Spleen (tissue), 11 donors: ENCODE results near the gene SLC8B1. TPM values are rescaled to one million over a fixed set of nuclear protein-coding genes. Genes with fewer than 3 reads are reported as not detected.

ENCODE experiments used
- DNase-seq: peaks from one replicate; pipeline ENCODE4 v3.0.0-alpha.2; 2020
- H3K27ac ChIP-seq, 8 donors: fragments of 200-600 bp; sonication (generic) in 7 of 8; 1 replicate in 4 of 8; 2 replicates in 4 of 8; pipeline versions ENCODE4 v1.5.0 to v1.8.0; 2016 to 2021; ENCODE audit warnings: inconsistent platforms in 4 of 8, mild to moderate bottlenecking in 4 of 8, moderate library complexity in 1 of 8
- H3K27me3 ChIP-seq, 7 donors: fragments of 200-600 bp; sonication (generic) in 6 of 7; replicated peaks in 1 of 7; 1 replicate in 4 of 7; 2 replicates in 3 of 7; pipeline versions ENCODE4 v1.5.0 to v1.8.0; 2016 to 2021; ENCODE audit warnings: inconsistent platforms in 3 of 7, mild to moderate bottlenecking in 1 of 7
- H3K36me3 ChIP-seq, 6 donors: fragments of 200-600 bp; sonication (generic) in 5 of 6; 1 replicate in 4 of 6; 2 replicates in 2 of 6; pipeline versions ENCODE4 v1.5.0 to v1.8.0; 2016 to 2021; ENCODE audit warnings: inconsistent platforms in 2 of 6
- H3K4me1 ChIP-seq, 6 donors: fragments of 200-600 bp; sonication (generic) in 5 of 6; 1 replicate in 3 of 6; 2 replicates in 3 of 6; pipeline versions ENCODE4 v1.5.0 to v1.8.0; 2016 to 2021; ENCODE audit warnings: inconsistent platforms in 3 of 6
- H3K4me3 ChIP-seq, 8 donors: fragments of 200-600 bp; sonication (generic) in 7 of 8; 1 replicate in 4 of 8; 2 replicates in 4 of 8; pipeline versions ENCODE4 v1.5.0 to v1.8.0; 2016 to 2021; ENCODE audit warnings: inconsistent platforms in 4 of 8, mild to moderate bottlenecking in 4 of 8, moderate library complexity in 2 of 8
- H3K9me3 ChIP-seq, 8 donors: fragments of 200-600 bp; sonication (generic) in 7 of 8; 1 replicate in 4 of 8; 2 replicates in 4 of 8; pipeline versions ENCODE4 v1.5.0 to v1.8.0; 2016 to 2021; ENCODE audit warnings: inconsistent platforms in 4 of 8
- CTCF ChIP-seq, 11 experiments: fragments of 200-600 bp in 7 of 11; fragments of 450-650 bp in 4 of 11; sonication (generic) in 4 of 11; IDR thresholded peaks in 8 of 11; conservative IDR thresholded peaks in 3 of 11; 1 replicate in 7 of 11; 2 replicates in 4 of 11; pipeline versions ENCODE4 v1.4.0 to v1.8.0; 2016 to 2021; ENCODE audit warnings: antibody characterized with exemption in 11 of 11, inconsistent platforms in 4 of 11, mild to moderate bottlenecking in 1 of 11
- POLR2A ChIP-seq, 3 donors: fragments of 450-650 bp; IDR thresholded peaks; one replicate each; pipeline ENCODE4 v1.5.1; 2017; ENCODE audit warnings: antibody characterized with exemption in 3 of 3, mild to moderate bottlenecking in 1 of 3
- POLR2AphosphoS5 ChIP-seq, 3 donors: sonication (generic); formaldehyde crosslinking; IDR thresholded peaks; one replicate each; pipeline ENCODE4 v1.5.1; 2017; ENCODE audit warnings: antibody characterized with exemption in 3 of 3
- whole genome bisulfite sequencing, 5 donors: extraction: QIAGEN DNeasy Blood & Tissue Kit in 3 of 5; methylation state at CpG; one replicate each; pipeline versions ENCODE4 v1.1.5 to v1.1.7; 2013 to 2018; 5-methylcytosine and 5-hydroxymethylcytosine counted together
- intact Hi-C: fragments of 100-400 bp; cut with DNase I; formaldehyde crosslinking; loops from one replicate; pipeline ENCODE4 v1.15.0; 2023; ENCODE audit warnings: low total_unique reads
- polyA plus RNA-seq, 3 donors: library from polyadenylated mRNA; stranded (reverse); fragments of 200-250 nt; gene quantifications; one replicate each; pipeline ENCODE4 v1.2.1, GENCODE V29; 2013
- total RNA-seq, 7 donors: library from RNA; depleted of rRNA in 3 of 7; stranded (reverse); fragments of >200 nt in 3 of 7; fragmentation: NEBNext Ultra II Directional in 4 of 7; extraction: Animal tissue kit (Norgen Biotek cat#: 25700) in 4 of 7; gene quantifications; one replicate each; pipeline versions ENCODE4 v1.1.0 to v1.2.1, GENCODE V29; 2016 to 2021
- donor health status: healthy with polysubstance abuse.
- donor health status: DM: no; HTN: no; CAD: no; lungs with moderate emphysema.
- donor health status: DM: no; HTN: no; CAD: no.
- donor health status: Bipolar disorder and iron deficiency.
- donor health status: healthy.
- donor health status: DM: no; HTN: no; CAD: no.
- donor health status: DM: yes; HTN: yes; CAD: no.

SLC8B1 gene
- total and polyA plus RNA-seq, 10 donors: 15.0 to 126 (median 71.1) TPM

- DNase-seq: no peak
- H3K4me1 ChIP-seq: no peaks in the 10 kb centered on the region
- H3K27me3 ChIP-seq: no peaks in the 10 kb centered on the region
- no peak overlapping the region for H3K27ac ChIP-seq
- 77 to 95% (median 90%) methylated on average over 2 to 4 of the region's 4 CpGs for WGBS, 5 donors
- H3K4me3 ChIP-seq: no peak overlapping the region
- intact Hi-C loops: no loop called here
- H3K9me3 ChIP-seq: no peaks in the 10 kb centered on the region
- H3K36me3 ChIP-seq: peaks cover 0 to 96% (median 33%) of the 10 kb centered on the region in 6 donors
- TF ChIP-seq CTCF (IDR thresholded peaks at IDR 0.05 in 8 of 11, conservative IDR thresholded peaks at IDR 0.05 in 3 of 11): no peak
- TF ChIP-seq POLR2AphosphoS5 (IDR thresholded peaks at IDR 0.05): no peak
- no peak for TF ChIP-seq POLR2A (IDR thresholded peaks at IDR 0.05)
Measured at GRCh38 chr12:113374823-113375428, 40.0 kb upstream of the SLC8B1 start.

- no peak overlapping the region for H3K27ac ChIP-seq
- WGBS, 5 donors: 69 to 89% (median 82%) methylated on average over 3 of the region's 3 CpGs
- TF ChIP-seq POLR2AphosphoS5 (IDR thresholded peaks at IDR 0.05) (no peak), POLR2A (IDR thresholded peaks at IDR 0.05) (no peak), CTCF (IDR thresholded peaks at IDR 0.05 in 8 of 11, conservative IDR thresholded peaks at IDR 0.05 in 3 of 11) (no peak)
- DNase-seq: no peak
- intact Hi-C loops: no loop called here
- H3K9me3 ChIP-seq: no peaks in the 10 kb centered on the region
- no peaks in the 10 kb centered on the region for H3K27me3 ChIP-seq
- no peaks in the 10 kb centered on the region for H3K4me1 ChIP-seq
- peaks cover 0 to 96% (median 35%) of the 10 kb centered on the region in 6 donors for H3K36me3 ChIP-seq
- H3K4me3 ChIP-seq: no peak overlapping the region
Measured at GRCh38 chr12:113373969-113374368, 39.1 kb upstream of the SLC8B1 start.

- WGBS, 5 donors: 93 to 97% (median 95%) methylated on average over 3 of the region's 3 CpGs
- no peak for DNase-seq
- peaks cover 0 to 93% (median 33%) of the 10 kb centered on the region in 6 donors for H3K36me3 ChIP-seq
- no peaks in the 10 kb centered on the region for H3K9me3 ChIP-seq
- H3K27me3 ChIP-seq: no peaks in the 10 kb centered on the region
- H3K4me1 ChIP-seq: no peaks in the 10 kb centered on the region
- intact Hi-C loops: no loop called here
- H3K4me3 ChIP-seq: no peak overlapping the region
- H3K27ac ChIP-seq: no peak overlapping the region
- TF ChIP-seq CTCF (IDR thresholded peaks at IDR 0.05 in 8 of 11, conservative IDR thresholded peaks at IDR 0.05 in 3 of 11) (no peak), POLR2A (IDR thresholded peaks at IDR 0.05) (no peak), POLR2AphosphoS5 (IDR thresholded peaks at IDR 0.05) (no peak)
Measured at GRCh38 chr12:113373440-113373839, 38.5 kb upstream of the SLC8B1 start.

GRCh38 chr12:113372371-113372770 lies 37.5 kb upstream of the SLC8B1 start:
- peaks cover 0 to 88% (median 28%) of the 10 kb centered on the region in 6 donors for H3K36me3 ChIP-seq
- 95 to 99% (median 96%) methylated on average over 7 to 9 of the region's 9 CpGs for WGBS, 5 donors
- H3K4me3 ChIP-seq: no peak overlapping the region
- TF ChIP-seq POLR2AphosphoS5 (IDR thresholded peaks at IDR 0.05): no peak
- no peak for TF ChIP-seq POLR2A (IDR thresholded peaks at IDR 0.05)
- no peaks in the 10 kb centered on the region for H3K4me1 ChIP-seq
- no peak overlapping the region for H3K27ac ChIP-seq
- intact Hi-C loops: no loop called here
- H3K9me3 ChIP-seq: no peaks in the 10 kb centered on the region
- DNase-seq: no peak
- no peaks in the 10 kb centered on the region for H3K27me3 ChIP-seq
